Endothelial cell of umbilical vein (primary cell): ENCODE measurements around the gene CCNL2. TPM values are rescaled to one million over a fixed set of nuclear protein-coding genes. Genes with fewer than 3 reads are reported as not detected.

Source experiments
- BruUV-seq: library from RNA; stranded (reverse); fragments of 400-500 nt; replicated peaks from 2 replicates; lab custom pipeline; 2021; lab: Mats Ljungman, UMichigan
- CTCF ChIA-PET: fragments of 300-600, 350-600 bp; sonication (Branson Sonifier 250); formaldehyde crosslinking; loops from one replicate; lab custom pipeline; 2021; ENCODE audit warnings: antibody characterized with exemption, inconsistent platforms; lab: Charles Lee
- POLR2A ChIA-PET: fragments of 300-600, 350-600 bp; sonication (Branson Sonifier 250); formaldehyde crosslinking; loops from one replicate; lab custom pipeline; 2021; ENCODE audit warnings: antibody characterized with exemption, inconsistent platforms; lab: Charles Lee
- DNase-seq: peaks from one replicate; pipeline ENCODE4 v3.0.0-alpha.2; 2011; ENCODE audit warnings: low read depth, low spot score
- FAIRE-seq: peaks from 2 replicates; lab custom pipeline; 2011; peaks lifted over from hg19 to GRCh38; lab: Jason Lieb, UNC
- H2AFZ ChIP-seq: 2 replicates; pipeline ENCODE4 v1.6.0; 2012; ENCODE audit warnings: low read depth, low read length, control low read depth, inconsistent platforms
- H3K27ac ChIP-seq: 2 replicates; pipeline ENCODE4 v1.5.1; 2011; ENCODE audit warnings: low read depth, mild to moderate bottlenecking, control low read depth, low read length, moderate library complexity; ENCODE audit not compliant: insufficient read depth
- H3K27me3 ChIP-seq, 2 experiments: 2 replicates each; pipeline versions ENCODE4 v1.6.0 to v1.6.1; 2011; ENCODE audit warnings: low read length in 2 of 2, mixed read lengths in 1 of 2; ENCODE audit not compliant: control insufficient read depth in 2 of 2, insufficient read depth in 2 of 2
- H3K36me3 ChIP-seq, 2 experiments: 2 replicates in 1 of 2; 3 replicates in 1 of 2; pipeline ENCODE4 v1.5.1; 2011; ENCODE audit warnings: low read length in 2 of 2, mild to moderate bottlenecking in 1 of 2, moderate library complexity in 1 of 2; ENCODE audit not compliant: control insufficient read depth in 2 of 2, insufficient read depth in 2 of 2; ENCODE audit errors: extremely low read depth in 1 of 2
- H3K4me1 ChIP-seq: 3 replicates; pipeline ENCODE4 v1.5.1; 2011; ENCODE audit warnings: mild to moderate bottlenecking, low read length; ENCODE audit not compliant: control insufficient read depth, insufficient read depth; ENCODE audit errors: extremely low read depth
- H3K4me2 ChIP-seq: 2 replicates; pipeline ENCODE4 v1.6.1; 2011; ENCODE audit warnings: low read length, control low read depth, mixed read lengths; ENCODE audit not compliant: insufficient read depth
- H3K4me3 ChIP-seq, 3 experiments: fragments of 200-600 bp in 1 of 3; sonication (generic), shearing (Covaris generic) in 1 of 3; replicated peaks in 1 of 3; 2 replicates each; pipeline ENCODE4 v1.5.1; 2011 to 2016; ENCODE audit warnings: control low read depth in 3 of 3, low read length in 3 of 3, mild to moderate bottlenecking in 2 of 3, inconsistent platforms in 1 of 3, low read depth in 1 of 3, moderate library complexity in 1 of 3; ENCODE audit not compliant: insufficient read depth in 1 of 3
- H3K79me2 ChIP-seq: 2 replicates; pipeline ENCODE4 v1.6.0; 2012; ENCODE audit warnings: low read length, inconsistent platforms; ENCODE audit not compliant: control insufficient read depth, insufficient read depth
- H3K9ac ChIP-seq: replicated peaks from 2 replicates; pipeline ENCODE3; 2011; ENCODE audit warnings: low read length, control low read depth; ENCODE audit not compliant: insufficient read depth; ENCODE audit errors: extremely low read depth
- H3K9me1 ChIP-seq: replicated peaks from 3 replicates; pipeline ENCODE4 v1.6.0; 2011; ENCODE audit warnings: mild to moderate bottlenecking, low read length; ENCODE audit not compliant: control insufficient read depth, insufficient read depth; ENCODE audit errors: extremely low read depth
- H3K9me3 ChIP-seq: replicated peaks from 2 replicates; pipeline ENCODE4 v1.5.1; 2012; ENCODE audit warnings: low read length, inconsistent platforms; ENCODE audit not compliant: control insufficient read depth, insufficient read depth
- H4K20me1 ChIP-seq: replicated peaks from 2 replicates; pipeline ENCODE3; 2011; ENCODE audit warnings: mild to moderate bottlenecking, low read length; ENCODE audit not compliant: control insufficient read depth, insufficient read depth; ENCODE audit errors: extremely low read depth
- EZH2 ChIP-seq: IDR thresholded peaks from 2 replicates; pipeline ENCODE4 v1.6.1; 2012; ENCODE audit warnings: borderline replicate concordance, low read depth, mild to moderate bottlenecking, moderate library complexity, low read length, inconsistent platforms; ENCODE audit not compliant: severe bottlenecking
- dilution Hi-C: fragments of 300-500 bp; cut with MboI; formaldehyde crosslinking; loops from one replicate; pipeline ENCODE4 v1.15.0; 2019; ENCODE audit warnings: low sequenced_read_pairs; ENCODE audit not compliant: extremely low pct_ligation_motif_present
- intact Hi-C: fragments of 100-400 bp; cut with micrococcal nuclease; formaldehyde crosslinking; loops from one replicate; pipeline ENCODE4 v1.10.0; 2022
- polyA plus RNA-seq, 4 experiments: library from polyadenylated mRNA; depleted of rRNA in 3 of 4; stranded (reverse) in 3 of 4; unstranded in 1 of 4; fragments of >200 nt; gene quantifications; 2 replicates each; pipeline versions ENCODE4 v1.2.1 to v1.2.3, GENCODE V29; 2011 to 2012; ENCODE audit warnings: missing spikeins in 1 of 4
- total RNA-seq: library from RNA; stranded (reverse); gene quantifications from 2 replicates; pipeline ENCODE4 v1.2.3, GENCODE V29; 2021
- TF ChIP-seq, protein P1 (sequence below), 2 donors: IDR thresholded peaks; 1 replicate in 1 of 2; 2 replicates in 1 of 2; pipeline ENCODE4 v1.5.1; 2011; ENCODE audit warnings: low read length in 2 of 2, mild to moderate bottlenecking in 2 of 2, moderate library complexity in 2 of 2, control low read depth in 1 of 2, inconsistent platforms in 1 of 2, low read depth in 1 of 2; ENCODE audit not compliant: insufficient read depth in 1 of 2; ENCODE audit errors: extremely low read depth in 1 of 2

Gene CCNL2
- total and polyA plus RNA-seq, 2 donors (not counting 3 experiments of a cell fraction or from before 2014, with no cell fraction given): 188 to 209 TPM

DNA sequence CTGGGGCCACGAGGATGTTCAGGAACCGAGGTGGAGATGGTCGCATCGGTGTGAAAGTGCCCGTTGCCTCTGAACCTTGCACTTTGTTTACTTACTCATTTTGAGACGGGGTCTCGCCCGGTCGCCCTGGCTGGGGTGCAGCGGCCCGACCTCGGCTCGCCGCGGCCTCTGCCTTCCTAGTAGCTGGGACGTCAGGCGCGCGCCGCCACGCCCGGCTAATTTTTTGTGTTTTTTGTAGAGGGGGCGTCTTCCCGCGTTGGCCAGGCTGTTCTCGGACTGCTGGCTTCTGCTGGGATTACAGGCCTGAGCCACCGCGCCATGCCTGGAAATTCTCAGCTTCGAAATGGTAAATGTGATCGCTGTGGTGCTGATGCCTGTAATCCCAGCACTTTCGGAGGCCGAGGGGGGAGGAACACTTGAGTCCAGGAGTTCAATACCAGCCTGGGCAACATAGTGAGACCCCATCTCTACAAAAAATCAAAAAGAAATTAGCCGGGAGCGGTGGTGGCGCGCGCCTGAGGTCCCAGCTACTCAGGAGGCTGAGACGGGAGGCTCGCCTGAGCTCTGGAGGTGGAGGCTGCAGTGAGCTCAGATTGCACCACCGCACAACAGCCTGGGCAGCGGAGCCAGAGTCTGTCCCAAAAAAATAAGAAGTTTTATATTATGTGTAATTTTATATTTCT, 8.6 kb upstream of the CCNL2 start:
- Histone ChIP-seq H3K79me2 (peaks cover 43% of the 10 kb centered on the region), H3K4me1 (peaks cover 11% of the 10 kb centered on the region), H3K36me3 (peaks cover 3 to 10% of the 10 kb centered on the region in 2 experiments), H2AFZ (peak overlapping the region; percentile 67), H3K9me3 (no peaks in the 10 kb centered on the region), H3K9me1 (no peaks in the 10 kb centered on the region), H3K27me3 (no peaks in the 10 kb centered on the region), H3K4me3 (peak overlapping the region; percentile 73 to 87 (median 86)), H3K9ac (peak overlapping the region; percentile 86), H3K4me2 (peak overlapping the region; percentile 63), H4K20me1 (no peaks in the 10 kb centered on the region), H3K27ac (peak overlapping the region; percentile 54)
- DNase-seq (peak; percentile 55), FAIRE-seq (peak; percentile 72)
- intact Hi-C loops (loop anchor here (1.0 to 2.0 kb wide), 5 partner anchors 8 to 97 kb away; partner anchors contain the start of genes AURKAIP1 and CCNL2), dilution Hi-C loops (no loop called here)
- ChIA-PET CTCF (interaction anchor here (1.0 to 2.0 kb wide), 4 partner anchors 8 to 33 kb away, joined by 3 to 26 read pairs (median 4); partner anchors contain the start of gene ANKRD65), POLR2A (interaction anchor here (1.1 to 1.4 kb wide), 3 partner anchors 9 to 33 kb away, joined by 4 to 6 read pairs (median 4); partner anchors contain the start of genes AURKAIP1 and CCNL2)
- no TSS peak for BruUV-seq
- TF ChIP-seq EZH2: no peak
- TF ChIP-seq, protein P1, sequence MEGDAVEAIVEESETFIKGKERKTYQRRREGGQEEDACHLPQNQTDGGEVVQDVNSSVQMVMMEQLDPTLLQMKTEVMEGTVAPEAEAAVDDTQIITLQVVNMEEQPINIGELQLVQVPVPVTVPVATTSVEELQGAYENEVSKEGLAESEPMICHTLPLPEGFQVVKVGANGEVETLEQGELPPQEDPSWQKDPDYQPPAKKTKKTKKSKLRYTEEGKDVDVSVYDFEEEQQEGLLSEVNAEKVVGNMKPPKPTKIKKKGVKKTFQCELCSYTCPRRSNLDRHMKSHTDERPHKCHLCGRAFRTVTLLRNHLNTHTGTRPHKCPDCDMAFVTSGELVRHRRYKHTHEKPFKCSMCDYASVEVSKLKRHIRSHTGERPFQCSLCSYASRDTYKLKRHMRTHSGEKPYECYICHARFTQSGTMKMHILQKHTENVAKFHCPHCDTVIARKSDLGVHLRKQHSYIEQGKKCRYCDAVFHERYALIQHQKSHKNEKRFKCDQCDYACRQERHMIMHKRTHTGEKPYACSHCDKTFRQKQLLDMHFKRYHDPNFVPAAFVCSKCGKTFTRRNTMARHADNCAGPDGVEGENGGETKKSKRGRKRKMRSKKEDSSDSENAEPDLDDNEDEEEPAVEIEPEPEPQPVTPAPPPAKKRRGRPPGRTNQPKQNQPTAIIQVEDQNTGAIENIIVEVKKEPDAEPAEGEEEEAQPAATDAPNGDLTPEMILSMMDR (IDR thresholded peaks at IDR 0.05; ENCODE audit: extremely low read depth in 1 of 2, insufficient read depth in 1 of 2, low read depth in 1 of 2, low read length in 2 of 2): peak in 1 of 2 donors; percentile 28
